ENCODE measurements around the gene ELL. TPM values are rescaled to one million over a fixed set of nuclear protein-coding genes. Genes with fewer than 3 reads are reported as not detected.
A peak's percentile ranks its signal among the peaks of the same experiment; 100 is the strongest.

Gene ELL
- total RNA-seq, 1 experiment from 2014 or later: 18.6 TPM

DNA sequence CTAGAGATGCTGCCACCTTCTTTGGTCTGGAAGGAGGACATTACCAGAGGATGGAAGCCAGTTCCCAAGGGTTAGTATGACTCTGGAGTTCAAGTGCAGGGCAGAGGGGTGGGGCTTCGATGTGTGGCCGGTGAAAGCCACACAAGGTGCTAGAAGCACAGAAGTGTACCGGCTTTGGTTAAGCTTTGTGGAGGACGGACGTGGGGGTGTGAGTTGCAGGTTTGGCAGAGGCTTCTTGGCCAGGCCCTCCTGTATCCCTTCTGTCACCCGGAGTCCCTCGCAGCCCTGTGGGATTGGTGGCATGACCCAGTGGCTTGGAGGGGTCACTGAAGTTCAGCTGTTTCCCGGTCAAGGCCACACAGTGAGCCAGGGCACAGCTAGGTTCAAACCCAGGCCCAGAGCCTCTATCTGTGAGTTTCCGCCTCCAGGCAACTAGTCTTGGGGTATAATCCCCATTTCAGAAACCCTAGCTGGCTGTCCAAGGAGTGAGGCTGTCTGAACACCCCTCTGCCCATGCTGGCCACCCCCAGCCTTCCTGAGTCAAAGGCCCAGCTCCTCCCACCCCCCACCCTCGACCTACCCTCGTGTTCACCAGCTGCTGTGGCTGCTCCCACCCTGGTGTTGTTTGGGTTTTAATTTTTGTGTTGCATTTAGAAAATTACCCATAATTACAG lies 107.2 kb downstream of the ELL start:
- no peak overlapping the region for H3K4me3 ChIP-seq (ENCODE audit: low read depth in 2 of 2, low read length in 2 of 2)
- in situ Hi-C loops (cut with HindIII; ENCODE audit: low pct_unique_long_range_greater_than_20kb, low sequenced_read_pairs) (no loop called here), intact Hi-C loops (cut with micrococcal nuclease; ENCODE audit: unreplicated experiment) (no loop called here)
- ATAC-seq: no peak
- ChIA-PET POLR2A (no interaction called here), CTCF (no interaction called here)
- no peaks in the 10 kb centered on the region for H3K36me3 ChIP-seq (ENCODE audit: control insufficient read depth, insufficient read depth, low read length)
- peaks cover 31% of the 10 kb centered on the region for H3K4me1 ChIP-seq (ENCODE audit: control insufficient read depth, insufficient read depth, low read length)
- H3K27ac ChIP-seq (ENCODE audit: low read length): peak overlapping the region; percentile 95
- no peaks in the 10 kb centered on the region for H3K9me3 ChIP-seq (ENCODE audit: control insufficient read depth, insufficient read depth, low read depth, low read length)
- H3K27me3 ChIP-seq (ENCODE audit: control insufficient read depth, insufficient read depth, low read length): no peaks in the 10 kb centered on the region
- TF ChIP-seq, protein P1, sequence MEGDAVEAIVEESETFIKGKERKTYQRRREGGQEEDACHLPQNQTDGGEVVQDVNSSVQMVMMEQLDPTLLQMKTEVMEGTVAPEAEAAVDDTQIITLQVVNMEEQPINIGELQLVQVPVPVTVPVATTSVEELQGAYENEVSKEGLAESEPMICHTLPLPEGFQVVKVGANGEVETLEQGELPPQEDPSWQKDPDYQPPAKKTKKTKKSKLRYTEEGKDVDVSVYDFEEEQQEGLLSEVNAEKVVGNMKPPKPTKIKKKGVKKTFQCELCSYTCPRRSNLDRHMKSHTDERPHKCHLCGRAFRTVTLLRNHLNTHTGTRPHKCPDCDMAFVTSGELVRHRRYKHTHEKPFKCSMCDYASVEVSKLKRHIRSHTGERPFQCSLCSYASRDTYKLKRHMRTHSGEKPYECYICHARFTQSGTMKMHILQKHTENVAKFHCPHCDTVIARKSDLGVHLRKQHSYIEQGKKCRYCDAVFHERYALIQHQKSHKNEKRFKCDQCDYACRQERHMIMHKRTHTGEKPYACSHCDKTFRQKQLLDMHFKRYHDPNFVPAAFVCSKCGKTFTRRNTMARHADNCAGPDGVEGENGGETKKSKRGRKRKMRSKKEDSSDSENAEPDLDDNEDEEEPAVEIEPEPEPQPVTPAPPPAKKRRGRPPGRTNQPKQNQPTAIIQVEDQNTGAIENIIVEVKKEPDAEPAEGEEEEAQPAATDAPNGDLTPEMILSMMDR (IDR thresholded peaks at IDR 0.05): no peak
- no peak for TF ChIP-seq SIN3A (IDR thresholded peaks at IDR 0.05; ENCODE audit: borderline replicate concordance, insufficient read depth, low read depth, low read length)
- TF ChIP-seq REST (IDR thresholded peaks at IDR 0.05; ENCODE audit: insufficient read depth in 1 of 2, low read depth in 2 of 2, low read length in 1 of 2): no peak
- no peak for TF ChIP-seq TCF7L2 (IDR thresholded peaks at IDR 0.05; ENCODE audit: low read depth, low read length)
- TF ChIP-seq POLR2AphosphoS5 (IDR thresholded peaks at IDR 0.05; ENCODE audit: low read depth, low read length): no peak
- no TSS peak for BruUV-seq (replicated peaks)
- no peak for DNase-seq (ENCODE audit: low read depth, low spot score)

DNA sequence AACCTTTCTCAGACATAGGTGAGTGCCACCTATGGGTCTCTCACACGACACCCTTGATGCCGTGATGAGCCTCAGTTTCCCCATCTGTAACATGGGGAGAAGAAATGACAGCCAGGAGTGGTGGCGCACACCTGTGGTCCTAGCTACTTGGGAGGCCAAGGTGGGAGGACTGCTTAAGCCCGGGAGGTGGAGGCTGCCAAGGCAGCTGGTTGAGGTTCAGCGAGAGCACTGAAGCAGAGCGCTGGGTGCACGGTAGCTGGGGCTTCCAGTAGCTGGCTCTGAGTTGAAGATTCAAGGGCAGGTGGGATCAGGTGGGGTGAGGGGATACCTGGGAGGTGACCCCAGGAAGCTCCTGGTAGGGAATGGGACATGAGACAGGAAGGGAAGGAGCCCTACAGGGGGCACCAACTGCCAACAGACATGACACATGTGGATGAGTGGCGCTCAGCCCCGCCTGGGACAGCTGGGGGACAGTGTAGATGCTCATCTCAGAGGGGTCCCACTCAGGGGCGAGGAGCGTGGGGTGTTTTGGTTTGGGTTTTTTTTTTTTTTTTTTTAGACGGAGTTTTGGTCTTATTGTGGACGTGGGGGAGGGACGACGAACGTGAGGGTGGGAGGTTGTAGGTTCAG lies 109.1 kb downstream of the ELL start:
- no TSS peak for BruUV-seq (replicated peaks)
- Histone ChIP-seq H3K4me3 (ENCODE audit: low read depth in 2 of 2, low read length in 2 of 2) (no peak overlapping the region), H3K27me3 (ENCODE audit: control insufficient read depth, insufficient read depth, low read length) (no peaks in the 10 kb centered on the region), H3K27ac (ENCODE audit: low read length) (no peak overlapping the region), H3K4me1 (ENCODE audit: control insufficient read depth, insufficient read depth, low read length) (peaks cover 23% of the 10 kb centered on the region), H3K36me3 (ENCODE audit: control insufficient read depth, insufficient read depth, low read length) (no peaks in the 10 kb centered on the region), H3K9me3 (ENCODE audit: control insufficient read depth, insufficient read depth, low read depth, low read length) (no peaks in the 10 kb centered on the region)
- ChIA-PET CTCF (interaction anchor here (0.6 kb wide), 1 partner anchor 135 kb away, joined by 10 read pairs; no protein-coding TSS in a partner anchor), POLR2A (no interaction called here)
- no peak for TF ChIP-seq TCF7L2 (IDR thresholded peaks at IDR 0.05; ENCODE audit: low read depth, low read length)
- no peak for TF ChIP-seq REST (IDR thresholded peaks at IDR 0.05; ENCODE audit: insufficient read depth in 1 of 2, low read depth in 2 of 2, low read length in 1 of 2)
- TF ChIP-seq SIN3A (IDR thresholded peaks at IDR 0.05; ENCODE audit: borderline replicate concordance, insufficient read depth, low read depth, low read length): no peak
- TF ChIP-seq POLR2AphosphoS5 (IDR thresholded peaks at IDR 0.05; ENCODE audit: low read depth, low read length): no peak
- TF ChIP-seq, protein P1 (IDR thresholded peaks at IDR 0.05): peak; percentile 31; the same call in 1 of the 2 replicates
- no peak for DNase-seq (ENCODE audit: low read depth, low spot score)
- ATAC-seq: no peak
- intact Hi-C loops (cut with micrococcal nuclease; ENCODE audit: unreplicated experiment): no loop called here
- in situ Hi-C loops (cut with HindIII; ENCODE audit: low pct_unique_long_range_greater_than_20kb, low sequenced_read_pairs): no loop called here
